ENCODE measurements around the gene P3H1.

Gene P3H1

DNA sequence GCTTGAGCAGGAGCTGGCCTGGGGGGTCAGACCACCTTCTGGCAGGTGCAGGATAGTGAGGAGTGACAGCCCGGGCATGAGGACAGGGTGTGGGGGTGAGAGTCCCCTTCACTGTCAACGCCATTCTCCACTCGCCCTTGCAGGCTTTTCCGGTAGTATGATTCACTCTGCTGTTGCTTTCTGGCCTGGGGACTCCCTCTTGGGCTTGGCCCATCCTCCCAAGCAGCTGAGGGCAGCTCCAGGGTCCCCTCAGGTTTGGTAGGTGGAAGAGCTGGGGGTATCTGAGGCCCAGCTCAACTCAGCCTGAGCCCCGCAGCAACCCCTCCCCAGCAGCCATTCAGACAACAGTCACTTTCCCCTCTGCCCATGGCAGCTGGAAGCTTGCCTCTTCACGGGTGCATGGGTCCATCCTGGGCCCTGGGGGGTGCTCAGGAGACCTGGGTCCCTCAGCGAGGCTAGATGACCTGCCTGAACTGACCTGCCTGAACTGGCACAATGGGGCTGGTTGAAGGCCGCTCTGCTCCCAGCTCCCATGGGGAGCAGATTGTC is 28.1 kb downstream of the P3H1 start:
- no peak for TF ChIP-seq TAF1 (IDR thresholded peaks at IDR 0.05; ENCODE audit: borderline replicate concordance, insufficient read depth, low read length)
- no peak for TF ChIP-seq FOXP2 (optimal IDR thresholded peaks at IDR 0.05; ENCODE audit: borderline replicate concordance, extremely low read depth, extremely low read length, insufficient read depth)
- TF ChIP-seq, protein P1, sequence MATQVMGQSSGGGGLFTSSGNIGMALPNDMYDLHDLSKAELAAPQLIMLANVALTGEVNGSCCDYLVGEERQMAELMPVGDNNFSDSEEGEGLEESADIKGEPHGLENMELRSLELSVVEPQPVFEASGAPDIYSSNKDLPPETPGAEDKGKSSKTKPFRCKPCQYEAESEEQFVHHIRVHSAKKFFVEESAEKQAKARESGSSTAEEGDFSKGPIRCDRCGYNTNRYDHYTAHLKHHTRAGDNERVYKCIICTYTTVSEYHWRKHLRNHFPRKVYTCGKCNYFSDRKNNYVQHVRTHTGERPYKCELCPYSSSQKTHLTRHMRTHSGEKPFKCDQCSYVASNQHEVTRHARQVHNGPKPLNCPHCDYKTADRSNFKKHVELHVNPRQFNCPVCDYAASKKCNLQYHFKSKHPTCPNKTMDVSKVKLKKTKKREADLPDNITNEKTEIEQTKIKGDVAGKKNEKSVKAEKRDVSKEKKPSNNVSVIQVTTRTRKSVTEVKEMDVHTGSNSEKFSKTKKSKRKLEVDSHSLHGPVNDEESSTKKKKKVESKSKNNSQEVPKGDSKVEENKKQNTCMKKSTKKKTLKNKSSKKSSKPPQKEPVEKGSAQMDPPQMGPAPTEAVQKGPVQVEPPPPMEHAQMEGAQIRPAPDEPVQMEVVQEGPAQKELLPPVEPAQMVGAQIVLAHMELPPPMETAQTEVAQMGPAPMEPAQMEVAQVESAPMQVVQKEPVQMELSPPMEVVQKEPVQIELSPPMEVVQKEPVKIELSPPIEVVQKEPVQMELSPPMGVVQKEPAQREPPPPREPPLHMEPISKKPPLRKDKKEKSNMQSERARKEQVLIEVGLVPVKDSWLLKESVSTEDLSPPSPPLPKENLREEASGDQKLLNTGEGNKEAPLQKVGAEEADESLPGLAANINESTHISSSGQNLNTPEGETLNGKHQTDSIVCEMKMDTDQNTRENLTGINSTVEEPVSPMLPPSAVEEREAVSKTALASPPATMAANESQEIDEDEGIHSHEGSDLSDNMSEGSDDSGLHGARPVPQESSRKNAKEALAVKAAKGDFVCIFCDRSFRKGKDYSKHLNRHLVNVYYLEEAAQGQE (IDR thresholded peaks at IDR 0.05; ENCODE audit: insufficient read depth in 1 of 2, low read depth in 2 of 2, low read length in 2 of 2), result no peak

DNA sequence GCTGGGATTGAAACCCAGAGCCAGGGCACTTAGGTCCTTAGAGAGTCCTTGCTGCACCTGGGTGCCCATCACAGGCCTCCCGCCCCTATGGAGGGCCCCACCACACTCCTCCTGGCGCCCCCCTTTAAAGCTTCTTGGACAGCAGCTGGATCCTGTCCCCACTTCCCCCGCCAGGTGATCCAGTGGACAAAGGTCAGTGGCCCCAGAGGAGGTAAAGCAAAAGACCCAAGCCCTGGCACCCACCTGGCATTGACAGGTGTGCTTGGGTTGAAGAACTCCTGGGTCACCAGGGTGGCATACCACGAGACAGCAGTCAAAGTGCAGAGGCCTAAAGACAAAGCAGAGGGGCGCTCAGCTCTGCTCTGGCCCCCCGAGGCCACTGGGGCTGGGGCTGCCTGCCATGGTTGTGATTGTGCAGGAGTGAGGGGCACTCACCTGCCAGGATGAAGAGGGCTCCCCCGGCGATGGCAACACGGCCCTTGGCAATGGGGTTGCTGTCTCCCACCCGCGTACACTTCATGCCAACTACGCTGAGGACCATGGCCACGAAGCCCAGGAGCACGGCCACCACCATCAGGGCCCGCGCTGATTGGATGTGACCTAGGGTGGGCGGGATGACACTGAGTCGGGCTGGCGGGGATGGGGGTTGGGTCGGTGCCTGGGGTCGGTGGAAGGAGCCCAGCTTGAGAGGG is 28.7 kb downstream of the P3H1 start:
- TF ChIP-seq TAF1 (IDR thresholded peaks at IDR 0.05; ENCODE audit: borderline replicate concordance, insufficient read depth, low read length) (no peak), FOXP2 (optimal IDR thresholded peaks at IDR 0.05; ENCODE audit: borderline replicate concordance, extremely low read depth, extremely low read length, insufficient read depth) (no peak), SIN3A (IDR thresholded peaks at IDR 0.05; ENCODE audit: borderline replicate concordance, insufficient read depth, low read length) (no peak), POLR2AphosphoS5 (IDR thresholded peaks at IDR 0.05; ENCODE audit: low read depth, low read length) (no peak)
- TF ChIP-seq, protein P1 (IDR thresholded peaks at IDR 0.05; ENCODE audit: insufficient read depth in 1 of 2, low read depth in 2 of 2, low read length in 2 of 2), result no peak

DNA sequence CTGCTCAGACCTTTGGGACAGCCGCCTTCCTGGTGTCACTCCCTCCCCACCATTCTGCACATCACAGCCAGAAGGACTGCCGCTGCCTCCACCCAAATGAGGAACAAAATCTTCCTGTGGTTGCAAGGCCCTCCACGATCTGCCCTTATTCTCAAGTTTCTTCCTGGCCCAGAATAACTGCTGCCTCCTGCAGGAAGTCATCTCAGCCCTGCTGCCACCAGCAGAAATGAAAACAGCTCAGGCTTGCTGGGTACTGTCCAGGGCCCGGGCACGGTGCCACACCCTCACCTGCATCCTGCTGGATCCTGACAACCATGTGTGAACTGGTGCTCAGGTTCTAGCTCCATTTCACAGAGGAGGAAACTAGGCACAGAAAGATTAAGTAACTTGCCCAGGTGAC is 29.6 kb downstream of the P3H1 start:
- TF ChIP-seq SIN3A (IDR thresholded peaks at IDR 0.05; ENCODE audit: borderline replicate concordance, insufficient read depth, low read length), result no peak
- no peak for TF ChIP-seq FOXP2 (optimal IDR thresholded peaks at IDR 0.05; ENCODE audit: borderline replicate concordance, extremely low read depth, extremely low read length, insufficient read depth)
- TF ChIP-seq, protein P1 (IDR thresholded peaks at IDR 0.05; ENCODE audit: insufficient read depth in 1 of 2, low read depth in 2 of 2, low read length in 2 of 2), result no peak
- no peak for TF ChIP-seq TAF1 (IDR thresholded peaks at IDR 0.05; ENCODE audit: borderline replicate concordance, insufficient read depth, low read length)
- no peak for TF ChIP-seq POLR2AphosphoS5 (IDR thresholded peaks at IDR 0.05; ENCODE audit: low read depth, low read length)

DNA sequence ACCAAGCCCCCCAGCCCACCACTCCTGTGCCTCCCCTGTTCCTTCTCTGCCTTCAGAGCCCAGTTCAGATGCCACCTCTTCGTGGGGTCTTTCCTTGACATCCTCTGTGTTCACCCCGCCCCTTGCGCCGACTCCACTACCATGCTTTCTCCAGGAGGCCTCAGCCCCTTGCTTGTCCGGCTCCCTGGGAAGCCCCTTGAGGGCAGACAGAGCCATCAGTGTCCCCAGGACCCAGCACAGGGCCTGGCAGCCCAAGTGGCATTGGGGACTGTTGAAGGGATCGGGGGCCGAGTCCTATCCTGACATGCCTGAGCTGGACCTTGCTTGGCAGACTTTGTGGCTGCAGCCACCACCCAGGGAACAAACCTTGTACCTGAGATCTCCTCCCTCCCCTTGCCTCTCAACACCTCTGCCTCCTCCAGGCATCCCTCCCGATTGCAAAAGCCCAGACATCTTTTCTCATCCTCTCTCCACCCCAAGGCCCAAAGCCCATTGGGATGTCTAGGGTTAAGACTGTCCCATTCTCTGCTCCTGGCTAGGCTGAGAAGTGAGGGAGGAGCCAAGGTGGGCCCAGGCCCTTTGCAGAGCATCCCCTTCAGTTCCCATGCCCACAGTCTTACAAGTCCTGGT is 30.1 kb downstream of the P3H1 start:
- TF ChIP-seq TAF1 (IDR thresholded peaks at IDR 0.05; ENCODE audit: borderline replicate concordance, insufficient read depth, low read length), result no peak

- TF ChIP-seq, protein P1 (IDR thresholded peaks at IDR 0.05; ENCODE audit: insufficient read depth in 1 of 2, low read depth in 2 of 2, low read length in 2 of 2), result no peak
- TF ChIP-seq FOXP2 (optimal IDR thresholded peaks at IDR 0.05; ENCODE audit: borderline replicate concordance, extremely low read depth, extremely low read length, insufficient read depth), result no peak
- no peak for TF ChIP-seq SIN3A (IDR thresholded peaks at IDR 0.05; ENCODE audit: borderline replicate concordance, insufficient read depth, low read length)
- TF ChIP-seq POLR2AphosphoS5 (IDR thresholded peaks at IDR 0.05; ENCODE audit: low read depth, low read length), result no peak
- no peak for TF ChIP-seq TAF1 (IDR thresholded peaks at IDR 0.05; ENCODE audit: borderline replicate concordance, insufficient read depth, low read length)
Observed at GRCh38 chr1:42736152-42736551, 30.7 kb downstream of the P3H1 start.

Measured in PFSK-1 (cell line).